T1000 (cell line): ENCODE data around the gene NFIB.

ENCODE experiments used
- DNase-seq: peaks from one replicate; lab custom pipeline; 2025; ENCODE audit warnings: mixed read lengths; lab: John Stamatoyannopoulos, UW

The NFIB gene

GRCh38 chr9:14313951-14314423 lies at the start of gene NFIB:
Gene NFIB (minus strand): TSS chr9:14314141. CDS start chr9:14313511, 630 bp downstream.
- no peak for DNase-seq

GRCh38 chr9:14362175-14362574 lies 48.2 kb upstream of the NFIB start:
- no peak for DNase-seq

DNA sequence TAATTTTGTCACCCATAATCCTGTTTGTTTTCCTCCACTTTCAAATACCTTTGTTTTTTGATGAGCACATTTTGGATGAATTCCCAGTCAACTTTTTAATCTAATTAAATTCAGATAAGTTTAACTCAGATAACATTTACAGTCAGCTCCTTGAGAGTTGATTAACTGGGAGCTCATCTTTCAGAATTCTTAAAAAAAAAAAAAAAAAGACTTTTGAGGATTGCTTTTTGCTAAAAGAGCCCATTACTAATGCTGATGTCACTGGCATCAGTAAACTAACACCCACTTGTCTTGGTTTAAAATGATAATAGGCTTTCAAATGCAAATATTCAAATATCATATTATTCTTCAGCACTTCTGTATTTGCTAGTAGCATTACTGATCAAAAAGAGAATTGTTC lies 47.1 kb upstream of the NFIB start:
- DNase-seq, result no peak

- DNase-seq, result no peak
Measured at GRCh38 chr9:14358523-14358922, 44.6 kb upstream of the NFIB start.

- DNase-seq, result no peak
Measured at GRCh38 chr9:14356351-14357265, 42.7 kb upstream of the NFIB start.

DNA sequence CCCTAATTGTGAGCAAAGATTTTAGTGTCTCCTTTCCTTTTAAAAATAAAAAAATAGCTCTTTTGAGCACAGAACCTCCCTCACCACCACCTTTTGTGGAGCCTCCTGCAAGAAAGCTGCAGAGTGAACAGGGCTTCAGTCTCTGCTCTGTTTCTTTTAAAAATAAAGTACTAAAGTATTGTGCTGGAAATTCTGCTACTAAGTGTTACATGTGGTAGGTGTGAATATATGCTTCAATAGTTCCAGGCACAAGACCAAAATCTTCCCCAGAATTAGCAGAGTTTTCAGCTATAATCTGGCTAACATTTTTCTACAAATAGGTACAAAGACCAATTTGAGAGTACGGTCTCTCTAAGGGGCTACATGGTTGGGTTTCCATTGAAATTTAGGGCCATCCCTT lies 40.3 kb upstream of the NFIB start:
- no peak for DNase-seq

DNA sequence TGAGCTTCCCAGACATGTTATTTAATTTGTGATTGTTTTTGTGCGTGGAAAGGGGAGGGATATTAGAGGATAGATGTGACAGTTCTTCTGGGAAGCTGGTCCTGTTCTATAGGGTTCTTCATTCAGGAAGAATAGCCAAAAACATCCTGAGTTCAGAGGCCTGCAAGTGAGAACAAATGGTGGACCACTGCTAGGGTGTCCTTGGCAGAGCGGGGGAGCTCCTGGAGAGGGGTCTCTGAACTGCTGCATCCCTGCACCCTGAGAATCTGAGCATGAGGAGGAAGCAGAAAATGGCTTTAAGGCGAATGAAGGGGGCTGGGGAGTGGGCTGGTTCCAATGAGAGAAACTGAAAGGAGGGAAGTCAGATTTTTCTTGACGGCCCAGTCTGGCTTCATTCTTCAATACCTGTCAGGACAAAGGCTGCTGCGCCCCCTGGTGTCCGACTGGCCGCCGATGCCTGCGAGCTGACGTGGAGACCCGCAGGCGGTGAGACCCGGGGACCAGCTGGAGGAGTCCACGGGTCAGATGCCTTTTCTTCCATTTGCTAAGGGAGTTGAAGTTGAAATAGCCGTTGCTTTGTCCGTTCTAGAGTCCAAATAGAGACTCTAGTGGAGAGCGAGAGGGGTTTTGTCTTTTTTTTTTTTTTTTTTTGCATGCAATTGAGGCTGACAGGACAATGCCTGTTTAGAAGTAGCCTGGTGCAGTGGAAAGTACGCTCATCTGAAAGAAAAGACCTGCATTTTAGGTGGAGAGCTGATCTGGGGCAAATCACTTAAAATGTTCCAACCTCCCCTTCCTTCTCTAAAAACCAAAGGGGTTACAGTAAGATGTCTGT lies 39.5 kb upstream of the NFIB start:
- DNase-seq, result peak; percentile 38

- DNase-seq, result no peak
Measured at GRCh38 chr9:14352503-14352902, 38.6 kb upstream of the NFIB start.

DNA sequence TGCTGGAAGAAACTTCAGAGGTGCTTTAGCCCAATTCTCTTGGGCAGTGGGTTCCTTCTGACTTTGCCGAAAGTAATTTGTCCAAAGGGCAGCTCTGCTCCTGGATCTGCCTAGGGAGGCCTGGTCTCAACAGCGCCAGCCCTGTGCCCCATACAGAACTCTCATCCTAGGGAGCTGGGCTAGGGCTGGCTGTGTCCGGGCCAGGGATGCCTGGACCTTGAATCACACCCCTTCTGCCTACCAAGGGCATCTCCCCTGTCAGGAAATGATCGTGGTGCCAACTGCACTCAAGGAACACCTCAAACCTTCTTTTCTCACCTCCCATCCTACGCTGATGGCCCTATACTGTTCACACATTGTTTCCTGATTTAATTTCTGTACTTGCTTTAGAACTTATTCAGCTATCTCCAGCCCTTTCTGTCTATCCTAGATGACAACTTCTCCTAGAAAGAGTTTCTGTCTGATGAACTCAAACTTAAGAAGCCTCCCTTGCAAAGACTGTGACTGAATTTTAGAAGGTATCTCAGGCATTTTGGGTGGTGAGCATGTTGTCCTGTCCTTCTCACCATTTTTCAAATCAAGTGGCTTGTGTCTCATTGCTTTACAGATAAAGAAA lies 37.4 kb upstream of the NFIB start:
- no peak for DNase-seq

DNA sequence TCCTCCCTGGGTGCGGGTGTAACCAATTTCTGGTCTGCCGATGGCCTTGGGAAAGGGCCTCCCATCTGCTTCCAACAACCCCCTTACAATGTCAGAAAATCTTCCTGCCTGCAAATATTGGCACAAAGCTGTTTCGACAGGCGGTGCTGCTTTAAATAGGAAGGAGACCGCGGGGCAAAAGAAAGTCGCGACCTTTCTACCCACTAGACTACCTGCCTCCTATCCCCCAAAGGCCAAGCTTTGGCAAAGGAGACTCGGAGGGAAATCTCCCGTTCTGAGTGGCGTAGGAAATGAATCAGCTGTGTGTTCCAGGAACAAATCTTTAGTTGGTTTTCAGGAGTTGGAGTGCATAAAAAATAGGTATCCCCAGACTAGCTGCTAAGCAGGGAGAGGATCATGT lies 36.8 kb upstream of the NFIB start:
- DNase-seq, result no peak

GRCh38 chr9:14350349-14350728 lies 36.4 kb upstream of the NFIB start:
- DNase-seq, result no peak

DNA sequence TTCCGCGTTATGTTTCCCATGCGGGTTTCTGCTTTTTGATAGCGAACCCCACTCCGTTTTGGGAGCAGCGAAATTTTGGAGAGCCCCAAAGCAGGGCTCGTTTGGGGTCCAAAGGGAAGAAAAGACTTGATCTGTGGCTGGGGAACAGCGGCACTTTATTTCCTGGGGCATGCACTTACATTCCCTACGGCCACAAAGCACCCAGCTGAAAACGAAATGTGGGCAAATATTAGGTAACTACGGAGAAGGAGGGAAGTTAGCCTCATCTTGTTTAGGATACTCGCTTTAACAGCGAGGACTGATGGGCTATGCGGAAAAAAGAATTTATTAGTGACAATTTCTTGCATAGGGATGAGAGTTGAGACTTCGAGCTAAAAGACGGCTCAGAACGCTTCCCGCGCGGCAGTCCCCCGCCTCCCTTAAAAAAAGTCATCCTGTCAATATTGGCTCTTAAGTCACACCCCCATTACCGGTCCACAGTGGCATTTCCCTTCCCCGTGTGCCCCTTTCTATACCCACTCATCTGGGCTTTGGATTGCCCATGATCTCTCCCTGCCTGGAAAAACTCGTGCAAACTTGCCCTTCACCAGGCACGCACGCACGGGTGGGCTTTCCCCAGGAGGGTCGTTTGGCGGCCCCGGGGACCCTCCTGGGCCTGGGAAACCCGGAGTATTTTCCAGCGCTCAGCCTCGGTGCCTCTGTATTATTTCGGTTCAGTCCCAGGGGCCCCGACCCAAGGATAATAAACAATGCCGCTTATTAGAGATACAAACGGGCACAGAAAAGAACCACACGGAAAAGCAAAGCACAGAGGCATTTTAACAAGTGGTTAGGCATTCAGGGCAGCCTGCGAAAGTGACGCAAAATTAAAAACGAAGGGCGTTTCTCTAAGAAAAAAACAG lies 35.8 kb upstream of the NFIB start:
- DNase-seq, result no peak

GRCh38 chr9:14349146-14349446 lies 35.2 kb upstream of the NFIB start:
- DNase-seq, result no peak

DNA sequence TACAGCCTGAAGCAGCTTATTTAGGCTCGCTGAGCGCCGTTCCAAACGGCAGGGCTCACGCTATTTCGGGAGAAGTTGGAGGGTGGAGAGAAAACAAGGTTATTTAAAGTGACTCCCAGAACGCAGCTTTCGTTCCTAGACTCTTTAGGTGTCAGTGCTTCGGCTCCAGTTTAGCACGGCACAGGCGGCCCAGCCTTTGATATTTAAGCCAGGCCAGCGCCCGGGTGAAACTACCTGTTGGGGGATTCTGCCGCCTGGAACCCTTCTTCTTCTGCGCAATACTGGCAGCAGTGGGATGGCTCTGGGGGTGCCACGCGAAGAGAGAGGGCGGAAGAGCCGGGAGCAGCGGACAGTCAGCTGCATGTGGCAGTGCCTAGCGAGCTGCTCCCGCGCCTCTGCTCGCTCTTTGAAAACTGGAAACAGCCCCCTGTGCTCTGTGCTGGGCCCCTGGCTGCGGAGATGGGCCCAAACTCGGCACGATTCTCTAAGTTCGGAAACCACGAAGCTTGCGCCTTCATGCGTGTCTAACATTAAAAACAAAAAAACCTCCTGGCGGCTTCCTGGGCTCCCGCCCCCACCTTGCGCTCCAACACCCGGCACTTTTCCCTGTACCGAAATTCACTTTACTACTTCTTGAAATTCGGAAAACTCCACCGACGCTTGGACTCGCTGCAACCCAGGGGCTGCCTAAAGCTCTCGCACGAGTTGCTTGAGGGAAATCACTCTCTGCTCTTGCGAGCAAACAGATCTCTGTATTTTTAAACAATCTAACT lies 34.6 kb upstream of the NFIB start:
- no peak for DNase-seq

GRCh38 chr9:14348123-14348372 lies 34.1 kb upstream of the NFIB start:
- no peak for DNase-seq

GRCh38 chr9:14347406-14348122 lies 33.6 kb upstream of the NFIB start:
- no peak for DNase-seq

- DNase-seq, result no peak
Measured at GRCh38 chr9:14346811-14347405, 33.0 kb upstream of the NFIB start.

- no peak for DNase-seq
Measured at GRCh38 chr9:14346231-14346791, 32.4 kb upstream of the NFIB start.

- DNase-seq, result no peak
Measured at GRCh38 chr9:14345354-14346230, 31.7 kb upstream of the NFIB start.
